Trophoblast cell (in vitro differentiated cells and primary cell): ENCODE data around the gene FGF2.
"Not testable (repeated sequence)": the region's sequence is repeated elsewhere in the genome, so short reads cannot be mapped to it uniquely, and the experiment has no call there.

Experiments
- DNase-seq, 2 donors: peaks; one replicate each; pipeline ENCODE4 v3.0.0-alpha.2; 2016
- H2AFZ ChIP-seq: 2 replicates; pipeline ENCODE4 v1.6.1; 2013; ENCODE audit warnings: low read length, moderate library complexity, mild to moderate bottlenecking; ENCODE audit not compliant: insufficient read depth, poor library complexity
- H2AK5ac ChIP-seq: 2 replicates; pipeline ENCODE4 v1.6.1; 2013; ENCODE audit warnings: mild to moderate bottlenecking, low read length
- H2BK120ac ChIP-seq: 2 replicates; pipeline ENCODE4 v1.6.1; 2013; ENCODE audit warnings: low read length, mild to moderate bottlenecking, moderate library complexity; ENCODE audit not compliant: insufficient read depth, poor library complexity
- H2BK12ac ChIP-seq: 2 replicates; pipeline ENCODE4 v1.6.1; 2013; ENCODE audit warnings: mild to moderate bottlenecking, low read length, moderate library complexity
- H2BK5ac ChIP-seq: 2 replicates; pipeline ENCODE4 v1.6.1; 2013; ENCODE audit warnings: low read length, low read depth, moderate library complexity, mild to moderate bottlenecking; ENCODE audit not compliant: poor library complexity
- H3K14ac ChIP-seq: 2 replicates; pipeline ENCODE4 v1.6.1; 2013; ENCODE audit warnings: mild to moderate bottlenecking, low read length
- H3K18ac ChIP-seq: 2 replicates; pipeline ENCODE4 v1.6.1; 2013; ENCODE audit warnings: mild to moderate bottlenecking, low read length
- H3K23ac ChIP-seq: 2 replicates; pipeline ENCODE4 v1.6.1; 2013; ENCODE audit warnings: low read length
- H3K27ac ChIP-seq: 2 replicates; pipeline ENCODE4 v1.5.1; 2013; ENCODE audit warnings: low read depth, mild to moderate bottlenecking, inconsistent platforms, low read length, moderate library complexity
- H3K27me3 ChIP-seq: 2 replicates; pipeline ENCODE4 v1.6.1; 2013; ENCODE audit warnings: inconsistent platforms, mild to moderate bottlenecking, low read length, moderate library complexity; ENCODE audit not compliant: insufficient read depth
- H3K36me3 ChIP-seq, 2 experiments: 1 replicate in 1 of 2; 2 replicates in 1 of 2; pipeline ENCODE4 v1.6.1; 2013; ENCODE audit warnings: low read length in 2 of 2, mild to moderate bottlenecking in 2 of 2, moderate library complexity in 1 of 2; ENCODE audit not compliant: insufficient read depth in 2 of 2, control insufficient read depth in 1 of 2
- H3K4ac ChIP-seq: 2 replicates; pipeline ENCODE4 v1.6.1; 2013; ENCODE audit warnings: low read depth, mild to moderate bottlenecking, low read length, moderate library complexity
- H3K4me1 ChIP-seq, 2 experiments: 1 replicate in 1 of 2; 2 replicates in 1 of 2; pipeline ENCODE4 v1.6.1; 2013; ENCODE audit warnings: low read length in 2 of 2, mild to moderate bottlenecking in 2 of 2, moderate library complexity in 1 of 2; ENCODE audit not compliant: insufficient read depth in 2 of 2, control insufficient read depth in 1 of 2
- H3K4me2 ChIP-seq: 2 replicates; pipeline ENCODE4 v1.6.1; 2013; ENCODE audit warnings: inconsistent platforms, mild to moderate bottlenecking, low read length, moderate library complexity
- H3K4me3 ChIP-seq: 2 replicates; pipeline ENCODE4 v1.5.1; 2013; ENCODE audit warnings: mild to moderate bottlenecking, low read depth, low read length, inconsistent platforms
- H3K79me1 ChIP-seq: one replicate; pipeline ENCODE4 v1.6.1; 2013; ENCODE audit warnings: low read length
- H3K79me2 ChIP-seq: 2 replicates; pipeline ENCODE4 v1.6.1; 2013; ENCODE audit warnings: low read length, mild to moderate bottlenecking; ENCODE audit not compliant: control insufficient read depth, insufficient read depth, poor library complexity
- H3K9ac ChIP-seq: 2 replicates; pipeline ENCODE4 v1.6.1; 2013; ENCODE audit warnings: mild to moderate bottlenecking, low read length
- H3K9me3 ChIP-seq: 2 replicates; pipeline ENCODE4 v1.6.1; 2013; ENCODE audit warnings: low read depth, mild to moderate bottlenecking, control low read depth, inconsistent platforms, low read length; ENCODE audit not compliant: insufficient read depth
- H4K12ac ChIP-seq: 2 replicates; pipeline ENCODE4 v1.6.1; 2013; ENCODE audit warnings: low read depth, mild to moderate bottlenecking, low read length, moderate library complexity
- H4K8ac ChIP-seq: 2 replicates; pipeline ENCODE4 v1.6.1; 2013; ENCODE audit warnings: low read depth, mild to moderate bottlenecking, low read length, moderate library complexity
- H4K91ac ChIP-seq: one replicate; pipeline ENCODE4 v1.6.1; 2013; ENCODE audit warnings: low read depth, mild to moderate bottlenecking, low read length, moderate library complexity
- WGBS: extraction: QIAGEN DNeasy Blood & Tissue Kit; methylation state at CpG from one replicate; pipeline ENCODE4 v1.1.7; 2013; ENCODE audit warnings: missing lambda C conversion rate; ENCODE audit not compliant: insufficient read length, insufficient coverage; ENCODE audit errors: extremely low coverage; 5-methylcytosine and 5-hydroxymethylcytosine counted together

The FGF2 gene

GRCh38 chr4:122844391-122844790 lies 17.8 kb downstream of the FGF2 start:
- H2BK120ac ChIP-seq, H3K79me1 ChIP-seq, DNase-seq, H3K14ac ChIP-seq, H3K18ac ChIP-seq, H3K27me3 ChIP-seq, H2AK5ac ChIP-seq, H3K9me3 ChIP-seq, H2AFZ ChIP-seq, H3K4me1 ChIP-seq, H3K23ac ChIP-seq, H2BK12ac ChIP-seq, H2BK5ac ChIP-seq, H3K9ac ChIP-seq, H3K4ac ChIP-seq, H3K27ac ChIP-seq, H4K12ac ChIP-seq, H3K4me2 ChIP-seq, H4K8ac ChIP-seq, H4K91ac ChIP-seq, H3K79me2 ChIP-seq, H3K36me3 ChIP-seq, H3K4me3 ChIP-seq: not testable (repeated sequence)
- no CpG with 5 or more reads among the region's 1 CpG for WGBS

GRCh38 chr4:122845066-122845465 lies 18.4 kb downstream of the FGF2 start:
- H3K23ac ChIP-seq = no peak overlapping the region
- no peak overlapping the region for H3K4me2 ChIP-seq
- H2BK120ac ChIP-seq = no peak overlapping the region
- H3K79me1 ChIP-seq = no peaks in the 10 kb centered on the region
- H3K27ac ChIP-seq = no peak overlapping the region
- peaks cover 2 to 6% of the 10 kb centered on the region in 2 experiments for H3K4me1 ChIP-seq
- DNase-seq = no peak
- no peak overlapping the region for H2BK5ac ChIP-seq
- H4K8ac ChIP-seq = no peak overlapping the region
- H4K91ac ChIP-seq = no peak overlapping the region
- no peaks in the 10 kb centered on the region for H3K27me3 ChIP-seq
- no peak overlapping the region for H3K9ac ChIP-seq
- H3K36me3 ChIP-seq = no peaks in the 10 kb centered on the region
- no peak overlapping the region for H3K18ac ChIP-seq
- no peaks in the 10 kb centered on the region for H3K9me3 ChIP-seq
- H3K14ac ChIP-seq = no peak overlapping the region
- no peak overlapping the region for H2AFZ ChIP-seq
- no peak overlapping the region for H4K12ac ChIP-seq
- no peak overlapping the region for H3K4ac ChIP-seq
- no CpG with 5 or more reads among the region's 3 CpGs for WGBS
- no peak overlapping the region for H2AK5ac ChIP-seq
- no peak overlapping the region for H3K4me3 ChIP-seq
- H3K79me2 ChIP-seq = no peaks in the 10 kb centered on the region
- no peak overlapping the region for H2BK12ac ChIP-seq

DNA sequence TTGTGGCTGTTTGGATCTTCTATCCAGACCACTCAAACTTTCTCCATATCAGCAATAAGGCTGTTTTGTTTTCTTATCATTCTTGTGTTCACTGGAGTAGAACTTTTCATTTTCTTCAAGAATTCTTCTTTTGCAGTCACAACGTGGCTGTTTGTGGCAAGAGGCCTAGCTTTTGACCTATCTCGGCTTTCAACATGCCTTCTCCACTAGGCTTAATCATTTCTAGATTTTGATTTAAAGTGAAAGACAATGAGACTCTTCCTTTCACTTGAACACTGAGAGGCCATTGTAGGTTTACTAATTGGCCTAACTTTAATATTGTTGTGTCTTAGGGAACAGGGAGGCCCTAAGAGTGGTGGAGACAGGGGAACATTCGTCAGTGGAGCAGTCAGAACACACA lies 19.1 kb downstream of the FGF2 start:
- DNase-seq = no peak
- Histone ChIP-seq H3K79me2 (no peaks in the 10 kb centered on the region), H4K8ac (no peak overlapping the region), H3K9ac (no peak overlapping the region), H2BK5ac (no peak overlapping the region), H2AFZ (no peak overlapping the region), H4K91ac (no peak overlapping the region), H3K4me2 (no peak overlapping the region), H3K79me1 (no peaks in the 10 kb centered on the region), H3K27me3 (no peaks in the 10 kb centered on the region), H3K9me3 (no peaks in the 10 kb centered on the region), H3K14ac (no peak overlapping the region), H3K4me1 (peaks cover 2 to 6% of the 10 kb centered on the region in 2 experiments), H3K27ac (no peak overlapping the region), H3K36me3 (no peaks in the 10 kb centered on the region), H2BK12ac (no peak overlapping the region), H3K18ac (no peak overlapping the region), H2AK5ac (no peak overlapping the region), H3K4me3 (no peak overlapping the region), H3K4ac (no peak overlapping the region), H2BK120ac (no peak overlapping the region), H4K12ac (no peak overlapping the region), H3K23ac (no peak overlapping the region)
- no CpG with 5 or more reads among the region's 3 CpGs for WGBS

DNA sequence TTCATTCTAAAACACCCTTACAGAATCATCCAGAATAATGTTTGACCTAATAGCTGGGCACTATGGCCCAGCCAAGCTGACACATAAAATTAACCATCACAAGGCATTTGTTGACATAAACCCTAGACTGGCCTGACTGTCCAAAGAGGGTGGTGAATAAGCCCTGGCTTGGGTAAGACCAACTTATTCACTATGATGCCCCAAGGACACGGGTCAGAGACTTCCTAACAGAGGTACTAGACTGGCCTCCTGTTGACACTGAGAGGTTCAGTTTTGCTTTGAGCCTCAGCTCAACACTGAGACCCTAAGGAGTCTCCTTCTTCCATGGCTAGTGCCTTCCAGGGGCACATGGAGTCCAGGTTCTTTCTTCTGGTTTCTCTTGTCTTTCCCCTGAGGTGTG lies 21.3 kb downstream of the FGF2 start:
- Histone ChIP-seq H2BK12ac (no peak overlapping the region), H3K14ac (no peak overlapping the region), H3K4me1 (peaks cover 2 to 6% of the 10 kb centered on the region in 2 experiments), H3K4me2 (no peak overlapping the region), H2AK5ac (no peak overlapping the region), H3K36me3 (no peaks in the 10 kb centered on the region), H2AFZ (no peak overlapping the region), H2BK5ac (no peak overlapping the region), H3K9ac (no peak overlapping the region), H4K12ac (no peak overlapping the region), H3K79me2 (no peaks in the 10 kb centered on the region), H3K23ac (no peak overlapping the region), H4K8ac (no peak overlapping the region), H3K9me3 (no peaks in the 10 kb centered on the region), H3K27me3 (no peaks in the 10 kb centered on the region), H3K4me3 (no peak overlapping the region), H2BK120ac (no peak overlapping the region), H3K18ac (no peak overlapping the region), H4K91ac (no peak overlapping the region), H3K79me1 (no peaks in the 10 kb centered on the region), H3K4ac (no peak overlapping the region), H3K27ac (no peak overlapping the region)
- no CpG with 5 or more reads among the region's 1 CpG for WGBS
- no peak for DNase-seq
